ENCODE measurements around the gene PDZD11. TPM values are rescaled to one million over a fixed set of nuclear protein-coding genes. Genes with fewer than 3 reads are reported as not detected.
"Not testable (repeated sequence)": the region's sequence is repeated elsewhere in the genome, so short reads cannot be mapped to it uniquely, and the experiment has no call there.

Gene PDZD11
- total RNA-seq, 4 donors from 2014 or later, result 7.8 to 45.5 (median 23.1) TPM

DNA sequence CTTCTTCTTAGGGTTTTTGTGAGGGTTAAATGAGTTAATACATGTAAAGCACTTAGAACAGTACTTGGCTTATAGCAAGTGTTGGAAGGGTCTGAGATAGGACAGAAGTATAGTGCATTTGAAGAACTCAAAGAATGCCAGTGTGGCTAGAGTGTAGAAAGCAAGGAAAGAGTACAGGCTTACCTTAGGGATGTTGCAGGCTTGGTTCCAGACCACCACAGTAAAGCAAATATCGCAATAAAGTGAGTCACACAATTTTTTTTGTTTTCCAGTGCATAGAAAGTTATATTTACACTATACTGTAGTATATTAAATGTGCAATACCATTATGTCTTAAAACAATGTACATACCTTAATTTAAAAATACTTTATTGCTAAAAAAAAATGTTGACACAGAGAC lies 41.4 kb upstream of the PDZD11 start:
- H3K4me3 ChIP-seq, result no peak overlapping the region
- intact Hi-C loops (cut with DNase I; ENCODE audit: low total_unique reads), result no loop called here
- TF ChIP-seq POLR2A (IDR thresholded peaks at IDR 0.05) (no peak), EP300 (IDR thresholded peaks at IDR 0.05; ENCODE audit: low read depth) (no peak), POLR2AphosphoS5 (IDR thresholded peaks at IDR 0.05) (no peak)
- TF ChIP-seq, protein P1, sequence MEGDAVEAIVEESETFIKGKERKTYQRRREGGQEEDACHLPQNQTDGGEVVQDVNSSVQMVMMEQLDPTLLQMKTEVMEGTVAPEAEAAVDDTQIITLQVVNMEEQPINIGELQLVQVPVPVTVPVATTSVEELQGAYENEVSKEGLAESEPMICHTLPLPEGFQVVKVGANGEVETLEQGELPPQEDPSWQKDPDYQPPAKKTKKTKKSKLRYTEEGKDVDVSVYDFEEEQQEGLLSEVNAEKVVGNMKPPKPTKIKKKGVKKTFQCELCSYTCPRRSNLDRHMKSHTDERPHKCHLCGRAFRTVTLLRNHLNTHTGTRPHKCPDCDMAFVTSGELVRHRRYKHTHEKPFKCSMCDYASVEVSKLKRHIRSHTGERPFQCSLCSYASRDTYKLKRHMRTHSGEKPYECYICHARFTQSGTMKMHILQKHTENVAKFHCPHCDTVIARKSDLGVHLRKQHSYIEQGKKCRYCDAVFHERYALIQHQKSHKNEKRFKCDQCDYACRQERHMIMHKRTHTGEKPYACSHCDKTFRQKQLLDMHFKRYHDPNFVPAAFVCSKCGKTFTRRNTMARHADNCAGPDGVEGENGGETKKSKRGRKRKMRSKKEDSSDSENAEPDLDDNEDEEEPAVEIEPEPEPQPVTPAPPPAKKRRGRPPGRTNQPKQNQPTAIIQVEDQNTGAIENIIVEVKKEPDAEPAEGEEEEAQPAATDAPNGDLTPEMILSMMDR (IDR thresholded peaks at IDR 0.05), result no peak

DNA sequence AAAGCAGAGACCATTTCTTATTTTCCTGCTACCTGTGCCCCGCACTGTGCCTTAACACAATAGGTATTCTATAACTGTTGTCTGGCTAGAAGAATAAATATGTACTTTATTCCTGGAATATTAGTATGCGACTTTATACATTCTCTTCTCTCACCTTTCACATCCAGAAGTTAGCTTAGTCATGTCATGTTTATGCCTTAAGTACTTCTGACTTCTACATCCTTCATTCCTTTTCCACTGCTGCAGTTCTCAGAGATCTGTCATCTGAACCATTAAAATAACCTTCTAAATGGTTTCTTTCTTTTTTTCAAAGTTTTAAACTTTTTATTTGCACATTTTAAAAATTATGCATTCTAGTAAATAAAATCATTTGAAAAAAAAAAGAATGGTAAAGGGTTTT lies 34.6 kb upstream of the PDZD11 start:
- Histone ChIP-seq H3K27ac (no peak overlapping the region), H3K9me3 (no peaks in the 10 kb centered on the region), H3K4me1 (no peaks in the 10 kb centered on the region), H3K27me3 (no peaks in the 10 kb centered on the region), H3K36me3 (no peaks in the 10 kb centered on the region), H3K4me3 (no peak overlapping the region)
- no peak for DNase-seq
- 80 to 90% methylated on average over 1 to 2 of the region's 2 CpGs for WGBS, 2 donors (ENCODE audit: low coverage in 1 of 2)
- in situ Hi-C loops (cut with MboI; ENCODE audit: low pct_ligation_motif_present in 1 of 4, low pct_unique_long_range_greater_than_20kb in 1 of 4, low sequenced_read_pairs in 3 of 4) (no loop called here), intact Hi-C loops (cut with DNase I; ENCODE audit: low total_unique reads) (no loop called here)
- TF ChIP-seq, protein P1 (IDR thresholded peaks at IDR 0.05), result no peak
- no peak for TF ChIP-seq EP300 (IDR thresholded peaks at IDR 0.05; ENCODE audit: low read depth)

More for the DNA sequence above, 41.4 kb upstream of the PDZD11 start:
- no peaks in the 10 kb centered on the region for H3K27me3 ChIP-seq
- H3K9me3 ChIP-seq, result no peaks in the 10 kb centered on the region
- WGBS, 2 donors (ENCODE audit: low coverage in 1 of 2), result 69% methylated on average over 1 of the region's 1 CpG; no CpG with 5 or more reads in 1 of the 2 donors
- H3K4me1 ChIP-seq, result no peaks in the 10 kb centered on the region
- no peak overlapping the region for H3K27ac ChIP-seq
- in situ Hi-C loops (cut with MboI; ENCODE audit: low pct_ligation_motif_present in 1 of 4, low pct_unique_long_range_greater_than_20kb in 1 of 4, low sequenced_read_pairs in 3 of 4), result no loop called here
- H3K36me3 ChIP-seq, result no peaks in the 10 kb centered on the region
- no peak for DNase-seq

DNA sequence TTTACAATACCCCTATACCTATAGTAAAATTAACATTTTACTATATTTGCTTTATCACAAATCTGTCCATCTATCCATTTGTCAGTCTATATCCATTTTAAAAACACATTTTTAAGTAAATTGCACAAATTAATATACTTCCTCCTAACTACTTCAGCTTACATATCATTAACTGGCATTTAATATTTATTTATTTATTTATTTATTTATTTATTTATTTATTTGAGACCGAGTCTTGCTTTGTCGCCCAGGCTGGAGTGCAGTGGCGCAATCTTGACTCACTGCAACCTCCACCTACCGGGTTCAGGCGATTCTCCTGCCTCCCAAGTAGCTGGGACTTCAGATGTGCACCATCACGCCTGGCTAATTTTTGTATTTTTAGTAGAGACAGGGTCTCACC lies 33.9 kb upstream of the PDZD11 start:
- DNase-seq; H3K9me3 ChIP-seq; intact Hi-C loops (cut with DNase I; ENCODE audit: low total_unique reads); in situ Hi-C loops (cut with MboI; ENCODE audit: low pct_ligation_motif_present in 1 of 4, low pct_unique_long_range_greater_than_20kb in 1 of 4, low sequenced_read_pairs in 3 of 4); H3K36me3 ChIP-seq; H3K4me3 ChIP-seq; H3K27me3 ChIP-seq; H3K27ac ChIP-seq; H3K4me1 ChIP-seq: not testable (repeated sequence)
- 93% methylated on average over 6 of the region's 6 CpGs; no CpG with 5 or more reads in 1 of the 2 donors for WGBS, 2 donors (ENCODE audit: low coverage in 1 of 2)

DNA sequence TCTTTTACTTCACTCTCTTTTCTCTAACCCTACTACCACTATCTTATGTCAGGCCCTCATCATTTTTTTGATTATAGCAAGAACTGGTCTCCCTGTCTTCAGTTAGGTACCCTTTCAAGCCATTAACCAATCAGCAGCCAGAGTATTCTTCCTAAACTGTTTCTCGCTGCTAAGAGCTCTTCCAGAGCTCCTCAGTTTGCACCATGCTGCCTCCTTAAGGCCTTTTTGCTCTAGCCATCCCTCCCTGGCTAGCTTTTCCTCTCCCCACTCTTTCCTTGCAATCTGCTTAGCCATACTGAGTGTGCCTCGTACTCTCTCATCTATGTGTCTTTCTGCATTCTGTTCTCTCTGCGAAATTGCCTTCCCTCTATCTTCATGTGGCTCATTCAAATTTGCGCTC lies 33.1 kb upstream of the PDZD11 start:
- Histone ChIP-seq H3K27me3 (no peaks in the 10 kb centered on the region), H3K4me3 (no peak overlapping the region), H3K4me1 (no peaks in the 10 kb centered on the region), H3K9me3 (no peaks in the 10 kb centered on the region), H3K36me3 (no peaks in the 10 kb centered on the region), H3K27ac (no peak overlapping the region)
- DNase-seq, result no peak
- intact Hi-C loops (cut with DNase I; ENCODE audit: low total_unique reads), result no loop called here
- TF ChIP-seq, protein P1 (IDR thresholded peaks at IDR 0.05), result no peak
- TF ChIP-seq POLR2A (IDR thresholded peaks at IDR 0.05), result no peak
- 60 to 87% methylated on average over 1 to 4 of the region's 4 CpGs for WGBS, 2 donors (ENCODE audit: low coverage in 1 of 2)
- in situ Hi-C loops (cut with MboI; ENCODE audit: low pct_ligation_motif_present in 1 of 4, low pct_unique_long_range_greater_than_20kb in 1 of 4, low sequenced_read_pairs in 3 of 4), result no loop called here

DNA sequence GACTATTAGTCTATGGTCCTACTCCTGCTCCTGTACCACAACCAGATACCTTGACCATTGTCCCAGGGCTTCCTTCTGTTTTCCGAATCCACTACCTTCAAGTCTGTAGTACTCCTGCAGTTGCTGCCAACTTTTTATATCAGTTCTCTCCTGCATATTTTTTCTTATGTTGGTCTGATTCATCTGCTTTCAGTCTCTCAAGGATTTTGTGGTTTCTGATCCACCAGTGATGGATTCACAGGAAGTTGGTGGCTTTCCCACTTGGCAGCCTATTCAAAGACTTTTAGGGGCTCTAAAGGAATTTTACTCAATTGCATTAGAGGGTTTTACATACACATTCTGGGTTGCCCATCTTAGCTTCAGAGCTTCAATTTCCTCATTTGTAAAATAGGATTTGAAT lies 23.8 kb upstream of the PDZD11 start:
- intact Hi-C loops (cut with DNase I; ENCODE audit: low total_unique reads), result no loop called here
- no peak overlapping the region for H3K4me3 ChIP-seq
- no peaks in the 10 kb centered on the region for H3K9me3 ChIP-seq

More for the DNA sequence above, 23.8 kb upstream of the PDZD11 start:
- Histone ChIP-seq H3K36me3 (no peaks in the 10 kb centered on the region), H3K27ac (no peak overlapping the region), H3K27me3 (no peaks in the 10 kb centered on the region), H3K4me1 (no peaks in the 10 kb centered on the region)
- WGBS, 2 donors (ENCODE audit: low coverage in 1 of 2), result 89% methylated on average over 1 of the region's 1 CpG; no CpG with 5 or more reads in 1 of the 2 donors
- DNase-seq, result no peak
- in situ Hi-C loops (cut with MboI; ENCODE audit: low pct_ligation_motif_present in 1 of 4, low pct_unique_long_range_greater_than_20kb in 1 of 4, low sequenced_read_pairs in 3 of 4), result no loop called here
- TF ChIP-seq POLR2A (IDR thresholded peaks at IDR 0.05) (no peak), POLR2AphosphoS5 (IDR thresholded peaks at IDR 0.05) (no peak), EP300 (IDR thresholded peaks at IDR 0.05; ENCODE audit: low read depth) (no peak)
- TF ChIP-seq, protein P1 (IDR thresholded peaks at IDR 0.05), result no peak
